ENCODE measurements around the gene GRK3.
A peak's percentile ranks its signal among the peaks of the same experiment; 100 is the strongest.

Gene GRK3

GRCh38 chr22:25749420-25750169, 185.1 kb downstream of the GRK3 start:
- Histone ChIP-seq H3K9me3 (no peaks in the 10 kb centered on the region), H3K36me3 (no peaks in the 10 kb centered on the region), H3K27me3 (no peaks in the 10 kb centered on the region), H3K4me3 (no peak overlapping the region), H3K27ac (peak overlapping the region in 1 of 2 donors; percentile 83), H3K4me1 (peaks cover 0 to 29% (median 8%) of the 10 kb centered on the region in 4 donors)
- TF ChIP-seq, protein P1, sequence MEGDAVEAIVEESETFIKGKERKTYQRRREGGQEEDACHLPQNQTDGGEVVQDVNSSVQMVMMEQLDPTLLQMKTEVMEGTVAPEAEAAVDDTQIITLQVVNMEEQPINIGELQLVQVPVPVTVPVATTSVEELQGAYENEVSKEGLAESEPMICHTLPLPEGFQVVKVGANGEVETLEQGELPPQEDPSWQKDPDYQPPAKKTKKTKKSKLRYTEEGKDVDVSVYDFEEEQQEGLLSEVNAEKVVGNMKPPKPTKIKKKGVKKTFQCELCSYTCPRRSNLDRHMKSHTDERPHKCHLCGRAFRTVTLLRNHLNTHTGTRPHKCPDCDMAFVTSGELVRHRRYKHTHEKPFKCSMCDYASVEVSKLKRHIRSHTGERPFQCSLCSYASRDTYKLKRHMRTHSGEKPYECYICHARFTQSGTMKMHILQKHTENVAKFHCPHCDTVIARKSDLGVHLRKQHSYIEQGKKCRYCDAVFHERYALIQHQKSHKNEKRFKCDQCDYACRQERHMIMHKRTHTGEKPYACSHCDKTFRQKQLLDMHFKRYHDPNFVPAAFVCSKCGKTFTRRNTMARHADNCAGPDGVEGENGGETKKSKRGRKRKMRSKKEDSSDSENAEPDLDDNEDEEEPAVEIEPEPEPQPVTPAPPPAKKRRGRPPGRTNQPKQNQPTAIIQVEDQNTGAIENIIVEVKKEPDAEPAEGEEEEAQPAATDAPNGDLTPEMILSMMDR (IDR thresholded peaks at IDR 0.05) = no peak
- intact Hi-C loops (cut with DNase I; ENCODE audit: low total_unique reads) = no loop called here
- DNase-seq = no peak

DNA sequence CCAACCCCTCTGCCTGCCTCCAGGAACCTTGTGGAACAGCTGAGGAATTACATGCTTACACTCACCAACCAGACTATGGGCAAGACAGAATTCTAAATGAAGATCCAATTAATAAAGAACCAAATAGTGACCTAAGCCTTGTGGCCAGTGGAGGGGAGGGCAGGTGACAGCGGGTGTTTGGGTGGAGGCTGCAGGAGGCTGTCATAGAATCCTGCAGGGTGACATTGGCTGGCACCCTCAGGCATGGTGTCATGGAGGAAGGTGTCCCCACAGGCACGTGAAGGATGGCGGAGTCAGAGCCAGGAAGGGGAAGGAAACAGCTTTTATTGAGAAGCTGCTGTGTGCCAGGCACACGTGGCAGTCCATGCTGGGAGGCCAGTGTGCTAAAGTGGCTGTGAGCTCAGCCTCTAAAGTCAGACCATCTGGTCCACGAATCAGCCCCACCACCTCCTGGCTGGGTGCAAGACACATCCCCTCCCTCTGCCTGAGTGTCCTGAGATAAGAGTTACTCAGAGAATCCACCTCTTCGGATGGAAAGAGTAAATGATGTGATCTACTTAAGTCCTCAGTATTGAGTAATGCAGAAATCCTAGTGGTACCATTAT, 186.2 kb downstream of the GRK3 start:
- H3K9me3 ChIP-seq = no peaks in the 10 kb centered on the region
- H3K27ac ChIP-seq = no peak overlapping the region
- no peaks in the 10 kb centered on the region for H3K27me3 ChIP-seq
- intact Hi-C loops (cut with DNase I; ENCODE audit: low total_unique reads) = no loop called here
- peaks cover 0 to 36% (median 10%) of the 10 kb centered on the region in 4 donors for H3K4me1 ChIP-seq
- TF ChIP-seq, protein P1 (IDR thresholded peaks at IDR 0.05) = no peak
- no peak for DNase-seq
- no peak overlapping the region for H3K4me3 ChIP-seq
- no peaks in the 10 kb centered on the region for H3K36me3 ChIP-seq

GRCh38 chr22:25751174-25751581, 186.7 kb downstream of the GRK3 start:
- Histone ChIP-seq H3K27ac (no peak overlapping the region), H3K36me3 (no peaks in the 10 kb centered on the region), H3K9me3 (no peaks in the 10 kb centered on the region), H3K4me3 (no peak overlapping the region), H3K4me1 (peaks cover 0 to 34% (median 10%) of the 10 kb centered on the region in 4 donors), H3K27me3 (no peaks in the 10 kb centered on the region)
- no peak for DNase-seq
- intact Hi-C loops (cut with DNase I; ENCODE audit: low total_unique reads) = no loop called here
- TF ChIP-seq, protein P1 (IDR thresholded peaks at IDR 0.05) = no peak

- H3K36me3 ChIP-seq = no peaks in the 10 kb centered on the region
- intact Hi-C loops (cut with DNase I; ENCODE audit: low total_unique reads) = no loop called here
- H3K4me3 ChIP-seq = no peak overlapping the region
- no peak for DNase-seq
- no peak overlapping the region for H3K27ac ChIP-seq
- no peaks in the 10 kb centered on the region for H3K27me3 ChIP-seq
- TF ChIP-seq, protein P1 (IDR thresholded peaks at IDR 0.05) = no peak
- peaks cover 0 to 20% (median 7%) of the 10 kb centered on the region in 4 donors for H3K4me1 ChIP-seq
- H3K9me3 ChIP-seq = no peaks in the 10 kb centered on the region
These were observed 188.2 kb downstream of the GRK3 start for GRCh38 chr22:25752615-25753214.

DNA sequence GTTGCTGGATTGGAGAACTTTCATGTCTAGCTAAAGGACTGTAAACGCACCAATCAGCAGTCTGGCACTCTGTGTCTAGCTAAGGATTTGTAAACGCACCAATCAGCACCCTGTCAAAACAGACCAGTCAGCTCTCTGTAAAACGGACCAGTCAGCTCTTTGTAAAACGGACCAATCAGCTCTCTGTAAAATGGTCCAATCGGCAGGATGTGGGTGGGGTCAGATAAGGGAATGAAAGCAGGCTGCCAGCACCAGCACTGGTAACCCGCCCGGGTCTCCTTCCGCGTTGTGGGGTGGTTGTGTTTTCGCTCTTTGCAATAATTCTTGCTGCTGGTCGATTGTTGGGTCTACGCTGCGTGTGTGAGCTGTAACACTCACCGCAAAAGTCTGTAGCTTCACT, 188.8 kb downstream of the GRK3 start:
- Histone ChIP-seq H3K9me3 (no peaks in the 10 kb centered on the region), H3K27me3 (no peaks in the 10 kb centered on the region), H3K4me3 (no peak overlapping the region), H3K36me3 (no peaks in the 10 kb centered on the region), H3K27ac (no peak overlapping the region), H3K4me1 (peaks cover 0 to 15% (median 4%) of the 10 kb centered on the region in 4 donors)
- no peak for DNase-seq
- TF ChIP-seq, protein P1 (IDR thresholded peaks at IDR 0.05) = no peak
- intact Hi-C loops (cut with DNase I; ENCODE audit: low total_unique reads) = no loop called here
